ENCODE measurements around the gene STAT1. TPM values are rescaled to one million over a fixed set of nuclear protein-coding genes. Genes with fewer than 3 reads are reported as not detected.

Gene STAT1
- polyA plus RNA-seq, 3 donors, result 51.3 to 126 (median 110) TPM

- Histone ChIP-seq H3K27me3 (ENCODE audit: control insufficient read depth in 2 of 2, insufficient read depth in 2 of 2, low read length in 2 of 2) (no peaks in the 10 kb centered on the region), H3K4me1 (ENCODE audit: control insufficient read depth in 1 of 2, insufficient read depth in 2 of 2, low read length in 2 of 2) (peaks cover 34 to 46% of the 10 kb centered on the region in 2 donors), H3K27ac (ENCODE audit: low read depth in 1 of 2, low read length in 2 of 2) (no peak overlapping the region), H3K9ac (ENCODE audit: insufficient read depth, low read length, poor library complexity, severe bottlenecking) (no peak overlapping the region), H3K4me3 (replicated peaks in 1 of 3; ENCODE audit: low read depth in 2 of 3, low read length in 3 of 3) (no peak overlapping the region), H3K79me2 (ENCODE audit: insufficient read depth, low read length) (no peaks in the 10 kb centered on the region), H3K36me3 (replicated peaks in 1 of 2; ENCODE audit: control insufficient read depth in 1 of 2, insufficient read depth in 2 of 2, low read length in 2 of 2) (no peaks in the 10 kb centered on the region), H2AFZ (ENCODE audit: insufficient read depth, low read depth, low read length, poor library complexity, severe bottlenecking) (no peak overlapping the region), H3K4me2 (replicated peaks; ENCODE audit: extremely low read depth, low read length, poor library complexity, severe bottlenecking) (no peak overlapping the region), H3K9me3 (replicated peaks in 1 of 2; ENCODE audit: control insufficient read depth in 1 of 2, insufficient read depth in 1 of 2, low read length in 2 of 2) (no peaks in the 10 kb centered on the region), H4K20me1 (ENCODE audit: insufficient read depth, low read length) (no peaks in the 10 kb centered on the region)
- Mint-ChIP-seq H3K9me3 (no peaks in the 10 kb centered on the region), H3K4me1 (peaks cover 53% of the 10 kb centered on the region), H3K27me3 (ENCODE audit: low read depth in 3 of 3) (no peaks in the 10 kb centered on the region), H3K27ac (no peak overlapping the region), H3K36me3 (peaks cover 0 to 3% of the 10 kb centered on the region in 2 donors), H3K4me3 (no peak overlapping the region)
- intact Hi-C loops (cut with micrococcal nuclease), result no loop called here
- TF ChIP-seq, protein P1, sequence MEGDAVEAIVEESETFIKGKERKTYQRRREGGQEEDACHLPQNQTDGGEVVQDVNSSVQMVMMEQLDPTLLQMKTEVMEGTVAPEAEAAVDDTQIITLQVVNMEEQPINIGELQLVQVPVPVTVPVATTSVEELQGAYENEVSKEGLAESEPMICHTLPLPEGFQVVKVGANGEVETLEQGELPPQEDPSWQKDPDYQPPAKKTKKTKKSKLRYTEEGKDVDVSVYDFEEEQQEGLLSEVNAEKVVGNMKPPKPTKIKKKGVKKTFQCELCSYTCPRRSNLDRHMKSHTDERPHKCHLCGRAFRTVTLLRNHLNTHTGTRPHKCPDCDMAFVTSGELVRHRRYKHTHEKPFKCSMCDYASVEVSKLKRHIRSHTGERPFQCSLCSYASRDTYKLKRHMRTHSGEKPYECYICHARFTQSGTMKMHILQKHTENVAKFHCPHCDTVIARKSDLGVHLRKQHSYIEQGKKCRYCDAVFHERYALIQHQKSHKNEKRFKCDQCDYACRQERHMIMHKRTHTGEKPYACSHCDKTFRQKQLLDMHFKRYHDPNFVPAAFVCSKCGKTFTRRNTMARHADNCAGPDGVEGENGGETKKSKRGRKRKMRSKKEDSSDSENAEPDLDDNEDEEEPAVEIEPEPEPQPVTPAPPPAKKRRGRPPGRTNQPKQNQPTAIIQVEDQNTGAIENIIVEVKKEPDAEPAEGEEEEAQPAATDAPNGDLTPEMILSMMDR (IDR thresholded peaks at IDR 0.05), result no peak
- WGBS (ENCODE audit: insufficient coverage), result no CpG with 5 or more reads among the region's 2 CpGs
- no peak for DNase-seq
Measured at GRCh38 chr2:191031256-191031655, 17.3 kb upstream of the STAT1 start.

GRCh38 chr2:191030521-191031154 lies 16.7 kb upstream of the STAT1 start:
- peaks cover 40 to 52% of the 10 kb centered on the region in 2 donors for H3K4me1 ChIP-seq (ENCODE audit: control insufficient read depth in 1 of 2, insufficient read depth in 2 of 2, low read length in 2 of 2)
- no peak overlapping the region for H3K27ac ChIP-seq (ENCODE audit: low read depth in 1 of 2, low read length in 2 of 2)
- no peaks in the 10 kb centered on the region for H3K79me2 ChIP-seq (ENCODE audit: insufficient read depth, low read length)
- no peaks in the 10 kb centered on the region for H3K9me3 ChIP-seq (replicated peaks in 1 of 2; ENCODE audit: control insufficient read depth in 1 of 2, insufficient read depth in 1 of 2, low read length in 2 of 2)
- peak overlapping the region; percentile 55 for H3K4me2 ChIP-seq (replicated peaks; ENCODE audit: extremely low read depth, low read length, poor library complexity, severe bottlenecking)
- no peaks in the 10 kb centered on the region for H4K20me1 ChIP-seq (ENCODE audit: insufficient read depth, low read length)
- no peaks in the 10 kb centered on the region for H3K36me3 ChIP-seq (replicated peaks in 1 of 2; ENCODE audit: control insufficient read depth in 1 of 2, insufficient read depth in 2 of 2, low read length in 2 of 2)
- no peaks in the 10 kb centered on the region for H3K27me3 ChIP-seq (ENCODE audit: control insufficient read depth in 2 of 2, insufficient read depth in 2 of 2, low read length in 2 of 2)
- peak overlapping the region in 1 of 2 donors; percentile 57 for H3K4me3 Mint-ChIP-seq
- peaks cover 0 to 3% of the 10 kb centered on the region in 2 donors for H3K36me3 Mint-ChIP-seq
- TF ChIP-seq, protein P1 (IDR thresholded peaks at IDR 0.05), result peak; percentile 85
- H3K27ac Mint-ChIP-seq, result no peak overlapping the region
- H3K9me3 Mint-ChIP-seq, result no peaks in the 10 kb centered on the region
- no peaks in the 10 kb centered on the region for H3K27me3 Mint-ChIP-seq (ENCODE audit: low read depth in 3 of 3)
- H2AFZ ChIP-seq (ENCODE audit: insufficient read depth, low read depth, low read length, poor library complexity, severe bottlenecking), result peak overlapping the region; percentile 46
- 0% methylated on average over 1 of the region's 8 CpGs for WGBS (ENCODE audit: insufficient coverage)
- intact Hi-C loops (cut with micrococcal nuclease), result no loop called here
- peak overlapping the region in 1 of 3 experiments; percentile 45 for H3K4me3 ChIP-seq (replicated peaks in 1 of 3; ENCODE audit: low read depth in 2 of 3, low read length in 3 of 3)
- H3K9ac ChIP-seq (ENCODE audit: insufficient read depth, low read length, poor library complexity, severe bottlenecking), result no peak overlapping the region
- peak in 2 of 3 donors; percentile 55 to 70 for DNase-seq
- peaks cover 57% of the 10 kb centered on the region for H3K4me1 Mint-ChIP-seq

Measured in CD14-positive monocyte (primary cell).